ENCODE data around the gene POLR1D.

DNA sequence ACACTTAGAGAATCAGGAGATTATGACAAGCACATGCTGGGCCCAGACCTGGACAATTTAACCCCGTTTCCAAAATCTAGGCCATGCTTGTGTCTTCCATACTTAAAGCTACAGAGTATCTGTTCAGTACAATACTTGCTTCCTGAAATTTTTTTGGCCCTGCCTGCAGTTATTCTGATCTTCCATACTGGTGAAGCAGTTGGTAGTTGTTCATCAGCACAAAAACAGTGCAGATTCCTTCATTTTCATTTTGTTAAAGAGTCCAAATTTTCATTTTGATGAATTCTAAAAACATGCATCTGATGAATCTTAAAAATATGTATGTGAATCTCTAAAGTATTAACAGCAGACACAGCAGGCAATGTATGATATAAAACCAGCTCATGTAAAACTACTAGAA lies 49.2 kb downstream of the POLR1D start:
- TF ChIP-seq EZH2phosphoT487 (IDR thresholded peaks at IDR 0.05; ENCODE audit: insufficient read depth, low read depth) (no peak), EZH2 (IDR thresholded peaks at IDR 0.05; ENCODE audit: insufficient read depth, poor library complexity, severe bottlenecking) (no peak)
